Measurements from ENCODE around the gene MTPN. TPM values are rescaled to one million over a fixed set of nuclear protein-coding genes. Genes with fewer than 3 reads are reported as not detected.

MTPN gene
- total RNA-seq, 1 donor from 2014 or later, result 128 TPM

- no peak overlapping the region for H3K4me3 ChIP-seq (ENCODE audit: low read depth, low read length)
- DNase-seq (ENCODE audit: low read depth), result no peak
- H3K27me3 ChIP-seq (ENCODE audit: control insufficient read depth, insufficient read depth, low read length), result no peaks in the 10 kb centered on the region
- H3K36me3 ChIP-seq (ENCODE audit: control insufficient read depth, insufficient read depth, low read length), result no peaks in the 10 kb centered on the region
- TF ChIP-seq, protein P1, sequence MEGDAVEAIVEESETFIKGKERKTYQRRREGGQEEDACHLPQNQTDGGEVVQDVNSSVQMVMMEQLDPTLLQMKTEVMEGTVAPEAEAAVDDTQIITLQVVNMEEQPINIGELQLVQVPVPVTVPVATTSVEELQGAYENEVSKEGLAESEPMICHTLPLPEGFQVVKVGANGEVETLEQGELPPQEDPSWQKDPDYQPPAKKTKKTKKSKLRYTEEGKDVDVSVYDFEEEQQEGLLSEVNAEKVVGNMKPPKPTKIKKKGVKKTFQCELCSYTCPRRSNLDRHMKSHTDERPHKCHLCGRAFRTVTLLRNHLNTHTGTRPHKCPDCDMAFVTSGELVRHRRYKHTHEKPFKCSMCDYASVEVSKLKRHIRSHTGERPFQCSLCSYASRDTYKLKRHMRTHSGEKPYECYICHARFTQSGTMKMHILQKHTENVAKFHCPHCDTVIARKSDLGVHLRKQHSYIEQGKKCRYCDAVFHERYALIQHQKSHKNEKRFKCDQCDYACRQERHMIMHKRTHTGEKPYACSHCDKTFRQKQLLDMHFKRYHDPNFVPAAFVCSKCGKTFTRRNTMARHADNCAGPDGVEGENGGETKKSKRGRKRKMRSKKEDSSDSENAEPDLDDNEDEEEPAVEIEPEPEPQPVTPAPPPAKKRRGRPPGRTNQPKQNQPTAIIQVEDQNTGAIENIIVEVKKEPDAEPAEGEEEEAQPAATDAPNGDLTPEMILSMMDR (IDR thresholded peaks at IDR 0.05; ENCODE audit: insufficient read depth, low read length, poor library complexity, severe bottlenecking), result no peak
Measured at GRCh38 chr7:136016649-136017395, 39.7 kb upstream of the MTPN start.

GRCh38 chr7:136015638-136016037 is 38.5 kb upstream of the MTPN start:
- H3K4me3 ChIP-seq (ENCODE audit: low read depth, low read length), result no peak overlapping the region
- H3K27me3 ChIP-seq (ENCODE audit: control insufficient read depth, insufficient read depth, low read length), result no peaks in the 10 kb centered on the region
- no peak for DNase-seq (ENCODE audit: low read depth)
- TF ChIP-seq, protein P1 (IDR thresholded peaks at IDR 0.05; ENCODE audit: insufficient read depth, low read length, poor library complexity, severe bottlenecking), result no peak
- H3K36me3 ChIP-seq (ENCODE audit: control insufficient read depth, insufficient read depth, low read length), result no peaks in the 10 kb centered on the region

GRCh38 chr7:136014659-136015058 is 37.5 kb upstream of the MTPN start:
- Histone ChIP-seq H3K4me3 (ENCODE audit: low read depth, low read length) (no peak overlapping the region), H3K36me3 (ENCODE audit: control insufficient read depth, insufficient read depth, low read length) (no peaks in the 10 kb centered on the region), H3K27me3 (ENCODE audit: control insufficient read depth, insufficient read depth, low read length) (no peaks in the 10 kb centered on the region)
- DNase-seq (ENCODE audit: low read depth), result no peak
- TF ChIP-seq, protein P1 (IDR thresholded peaks at IDR 0.05; ENCODE audit: insufficient read depth, low read length, poor library complexity, severe bottlenecking), result no peak

DNA sequence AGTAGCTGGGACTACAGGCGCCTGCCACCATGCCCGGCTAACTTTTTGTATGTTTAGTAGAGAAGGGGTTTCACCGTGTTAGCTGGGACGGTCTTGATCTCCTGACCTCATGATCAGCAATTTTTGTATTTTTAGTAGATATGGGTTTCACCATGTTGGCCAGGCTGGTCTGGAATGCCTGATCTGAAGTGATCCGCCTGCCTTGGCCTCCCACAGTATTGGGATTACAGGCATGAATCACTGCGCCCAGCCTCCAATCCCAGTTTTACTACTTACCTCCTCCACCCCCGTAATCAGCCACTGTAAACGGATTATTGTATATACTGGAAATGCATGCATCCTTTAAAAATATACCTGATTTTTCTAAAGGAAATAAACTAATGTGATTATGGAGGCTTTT is 35.1 kb upstream of the MTPN start:
- DNase-seq (ENCODE audit: low read depth), result no peak
- H3K27me3 ChIP-seq (ENCODE audit: control insufficient read depth, insufficient read depth, low read length), result no peaks in the 10 kb centered on the region
- H3K36me3 ChIP-seq (ENCODE audit: control insufficient read depth, insufficient read depth, low read length), result no peaks in the 10 kb centered on the region
- H3K4me3 ChIP-seq (ENCODE audit: low read depth, low read length), result no peak overlapping the region
- TF ChIP-seq, protein P1 (IDR thresholded peaks at IDR 0.05; ENCODE audit: insufficient read depth, low read length, poor library complexity, severe bottlenecking), result no peak

DNA sequence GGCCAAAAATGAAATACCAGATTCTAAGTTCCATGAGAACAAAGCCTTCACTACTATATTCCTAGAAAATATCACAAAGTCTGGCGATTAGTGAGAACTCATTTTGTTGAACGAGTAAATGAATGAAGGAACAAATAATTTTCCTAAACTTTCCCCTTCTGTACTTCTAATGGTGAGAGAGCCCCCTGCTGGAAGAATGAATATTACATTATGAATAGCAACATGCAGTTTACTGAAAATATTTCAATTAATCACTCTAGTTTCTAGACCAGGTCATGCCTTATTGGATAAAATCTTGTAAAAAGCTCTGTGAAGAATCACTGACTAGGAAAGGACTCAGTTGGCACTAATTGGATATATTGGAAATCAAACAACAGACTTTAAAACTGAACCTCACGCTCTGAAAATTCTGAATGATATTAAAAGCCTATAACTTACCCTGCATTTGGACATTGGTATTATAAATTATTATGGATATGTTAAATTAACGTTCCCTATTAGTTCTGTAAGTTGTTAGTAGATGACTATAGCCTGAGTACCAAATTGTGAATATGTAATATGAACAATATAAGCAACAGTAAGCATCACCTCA is 32.4 kb upstream of the MTPN start:
- no peaks in the 10 kb centered on the region for H3K27me3 ChIP-seq (ENCODE audit: control insufficient read depth, insufficient read depth, low read length)
- H3K4me3 ChIP-seq (ENCODE audit: low read depth, low read length), result no peak overlapping the region
- TF ChIP-seq, protein P1 (IDR thresholded peaks at IDR 0.05; ENCODE audit: insufficient read depth, low read length, poor library complexity, severe bottlenecking), result peak; percentile 42
- DNase-seq (ENCODE audit: low read depth), result no peak
- H3K36me3 ChIP-seq (ENCODE audit: control insufficient read depth, insufficient read depth, low read length), result no peaks in the 10 kb centered on the region

All from kidney epithelial cell (primary cell).